ENCODE measurements around the gene LMTK2. TPM values are rescaled to one million over a fixed set of nuclear protein-coding genes. Genes with fewer than 3 reads are reported as not detected.

The LMTK2 gene
- total RNA-seq, 2 experiments from 2014 or later, result 10.0 to 17.5 TPM

DNA sequence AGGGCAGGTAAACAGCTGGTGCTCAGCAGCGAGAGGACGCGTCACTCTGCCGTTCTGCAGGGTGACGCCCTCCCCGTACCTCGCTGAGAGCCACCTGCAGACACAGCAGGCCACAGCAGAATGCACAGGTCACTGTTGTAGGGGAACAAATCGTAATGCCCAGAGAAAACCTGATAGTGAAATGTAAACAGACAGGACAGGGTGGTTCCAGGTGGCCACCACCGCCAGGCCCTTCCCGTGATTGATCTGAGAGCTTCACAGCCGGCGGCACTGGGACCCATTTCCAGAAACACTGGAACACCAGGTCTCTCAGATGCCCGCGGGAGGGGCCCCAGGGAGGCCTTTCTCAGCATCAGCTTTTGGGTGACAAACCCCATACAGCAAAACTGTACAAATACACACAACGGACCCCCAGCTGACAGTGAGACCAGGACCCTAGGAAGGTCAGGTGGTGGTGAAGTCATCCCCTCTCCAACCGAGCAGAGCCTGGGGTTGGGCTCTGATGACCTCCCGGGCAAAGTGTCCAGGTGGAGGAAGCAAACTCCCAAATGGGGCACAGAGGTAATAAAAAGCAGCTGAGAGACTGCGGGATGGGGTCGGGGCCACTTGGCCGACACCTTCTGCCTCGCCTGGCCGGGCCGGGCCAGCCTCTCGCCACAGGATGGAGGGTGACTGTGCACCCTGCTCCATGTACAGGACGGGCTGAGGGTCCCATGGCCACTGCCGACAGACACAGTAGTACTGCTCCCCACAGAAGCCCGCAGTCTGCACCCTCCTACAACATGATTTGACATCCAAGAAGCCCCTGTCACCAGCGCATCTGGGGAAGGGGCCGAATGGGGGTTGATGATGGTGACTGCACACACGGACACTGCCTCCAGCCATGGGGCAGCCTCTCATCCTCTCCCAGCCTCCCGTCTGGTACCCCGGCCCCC is 109.2 kb downstream of the LMTK2 start:
- ChIA-PET POLR2A (no interaction called here), CTCF (ENCODE audit: unreplicated experiment) (no interaction called here)
- no peak for TF ChIP-seq EZH2phosphoT487 (IDR thresholded peaks at IDR 0.05; ENCODE audit: borderline replicate concordance, low read depth, low read length)
- TF ChIP-seq, protein P1, sequence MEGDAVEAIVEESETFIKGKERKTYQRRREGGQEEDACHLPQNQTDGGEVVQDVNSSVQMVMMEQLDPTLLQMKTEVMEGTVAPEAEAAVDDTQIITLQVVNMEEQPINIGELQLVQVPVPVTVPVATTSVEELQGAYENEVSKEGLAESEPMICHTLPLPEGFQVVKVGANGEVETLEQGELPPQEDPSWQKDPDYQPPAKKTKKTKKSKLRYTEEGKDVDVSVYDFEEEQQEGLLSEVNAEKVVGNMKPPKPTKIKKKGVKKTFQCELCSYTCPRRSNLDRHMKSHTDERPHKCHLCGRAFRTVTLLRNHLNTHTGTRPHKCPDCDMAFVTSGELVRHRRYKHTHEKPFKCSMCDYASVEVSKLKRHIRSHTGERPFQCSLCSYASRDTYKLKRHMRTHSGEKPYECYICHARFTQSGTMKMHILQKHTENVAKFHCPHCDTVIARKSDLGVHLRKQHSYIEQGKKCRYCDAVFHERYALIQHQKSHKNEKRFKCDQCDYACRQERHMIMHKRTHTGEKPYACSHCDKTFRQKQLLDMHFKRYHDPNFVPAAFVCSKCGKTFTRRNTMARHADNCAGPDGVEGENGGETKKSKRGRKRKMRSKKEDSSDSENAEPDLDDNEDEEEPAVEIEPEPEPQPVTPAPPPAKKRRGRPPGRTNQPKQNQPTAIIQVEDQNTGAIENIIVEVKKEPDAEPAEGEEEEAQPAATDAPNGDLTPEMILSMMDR (conservative IDR thresholded peaks at IDR 0.05; ENCODE audit: low read length), result no peak
- Histone ChIP-seq H2AFZ (ENCODE audit: low read length) (no peak overlapping the region), H3K27ac (ENCODE audit: low read depth, low read length, poor library complexity, severe bottlenecking) (no peak overlapping the region), H4K20me1 (ENCODE audit: insufficient read depth, low read length) (no peaks in the 10 kb centered on the region), H3K4me1 (ENCODE audit: insufficient read depth, low read length, poor library complexity, severe bottlenecking) (peaks cover 30% of the 10 kb centered on the region), H3K9me2 (ENCODE audit: insufficient read depth, low read length) (no peaks in the 10 kb centered on the region), H3K79me2 (ENCODE audit: insufficient read depth, low read depth, low read length) (no peaks in the 10 kb centered on the region), H3K9me3 (ENCODE audit: low read length) (no peaks in the 10 kb centered on the region), H3K4me3 (ENCODE audit: low read depth, low read length, poor library complexity, severe bottlenecking) (no peak overlapping the region), H3K4me2 (ENCODE audit: low read length) (no peak overlapping the region), H3K36me3 (ENCODE audit: insufficient read depth, low read length) (no peaks in the 10 kb centered on the region)
- intact Hi-C loops (cut with micrococcal nuclease; ENCODE audit: unreplicated experiment), result no loop called here
- TSS peak; percentile 85 for BruUV-seq (replicated peaks)
- no peak for DNase-seq (ENCODE audit: low spot score)

DNA sequence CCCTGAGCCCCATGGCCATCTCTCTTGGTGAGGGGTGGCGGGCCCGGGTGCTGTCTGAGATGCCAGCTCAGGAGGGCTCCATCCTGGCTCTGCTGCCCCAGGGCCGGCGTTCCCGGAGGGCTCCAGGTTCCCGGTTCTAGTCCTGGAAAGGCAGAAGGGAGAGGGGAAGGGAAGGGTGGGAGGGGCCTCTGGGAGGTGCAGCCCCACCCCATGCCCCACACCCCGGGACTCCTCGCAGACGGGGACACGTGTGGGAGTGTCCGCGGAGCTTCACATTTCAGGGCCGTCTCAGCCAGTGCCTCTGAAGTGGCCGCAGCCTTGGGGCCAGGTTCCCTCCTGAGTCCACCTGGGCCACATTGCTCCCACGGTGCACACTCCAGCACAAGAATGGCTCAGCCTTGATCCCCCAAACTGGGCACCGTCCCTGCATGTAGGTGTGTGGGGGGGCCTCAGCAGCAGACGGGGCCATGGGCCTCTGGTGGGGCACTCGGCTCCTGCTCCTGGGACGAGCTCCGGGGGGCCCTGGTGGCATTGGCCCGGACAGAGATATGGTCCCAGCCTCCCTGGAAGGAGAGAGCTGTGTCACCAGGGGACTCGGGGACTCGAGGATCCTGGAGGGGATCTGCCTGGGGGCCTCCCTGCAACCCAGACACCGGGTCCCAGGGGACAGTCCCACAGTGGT is 110.4 kb downstream of the LMTK2 start:
- no TSS peak for BruUV-seq (replicated peaks)
- Histone ChIP-seq H3K79me2 (ENCODE audit: insufficient read depth, low read depth, low read length) (no peaks in the 10 kb centered on the region), H3K4me1 (ENCODE audit: insufficient read depth, low read length, poor library complexity, severe bottlenecking) (peaks cover 24% of the 10 kb centered on the region), H3K27ac (ENCODE audit: low read depth, low read length, poor library complexity, severe bottlenecking) (no peak overlapping the region), H3K9me2 (ENCODE audit: insufficient read depth, low read length) (no peaks in the 10 kb centered on the region), H3K9me3 (ENCODE audit: low read length) (no peaks in the 10 kb centered on the region), H3K4me2 (ENCODE audit: low read length) (no peak overlapping the region), H3K4me3 (ENCODE audit: low read depth, low read length, poor library complexity, severe bottlenecking) (no peak overlapping the region), H3K36me3 (ENCODE audit: insufficient read depth, low read length) (peaks cover 8% of the 10 kb centered on the region; the same call in 1 of the 2 replicates), H4K20me1 (ENCODE audit: insufficient read depth, low read length) (no peaks in the 10 kb centered on the region), H2AFZ (ENCODE audit: low read length) (no peak overlapping the region)
- TF ChIP-seq EZH2phosphoT487 (IDR thresholded peaks at IDR 0.05; ENCODE audit: borderline replicate concordance, low read depth, low read length), result no peak
- TF ChIP-seq, protein P1 (conservative IDR thresholded peaks at IDR 0.05; ENCODE audit: low read length), result no peak
- ChIA-PET POLR2A (no interaction called here), CTCF (ENCODE audit: unreplicated experiment) (no interaction called here)
- no peak for DNase-seq (ENCODE audit: low spot score)
- intact Hi-C loops (cut with micrococcal nuclease; ENCODE audit: unreplicated experiment), result no loop called here

Data from OCI-LY7 (cell line).